GM18517 (cell line): Measurements from ENCODE around the gene CDS2.

Source experiments
- ATAC-seq: cut with Tn5 transposase; IDR thresholded peaks from one replicate; pipeline ENCODE4 v1.9.1; 2021; ENCODE audit warnings: mild to moderate bottlenecking, moderate library complexity; ENCODE audit not compliant: unreplicated experiment

Gene CDS2

GRCh38 chr20:5149892-5150225 lies 23.1 kb downstream of the CDS2 start:
- no peak for ATAC-seq

DNA sequence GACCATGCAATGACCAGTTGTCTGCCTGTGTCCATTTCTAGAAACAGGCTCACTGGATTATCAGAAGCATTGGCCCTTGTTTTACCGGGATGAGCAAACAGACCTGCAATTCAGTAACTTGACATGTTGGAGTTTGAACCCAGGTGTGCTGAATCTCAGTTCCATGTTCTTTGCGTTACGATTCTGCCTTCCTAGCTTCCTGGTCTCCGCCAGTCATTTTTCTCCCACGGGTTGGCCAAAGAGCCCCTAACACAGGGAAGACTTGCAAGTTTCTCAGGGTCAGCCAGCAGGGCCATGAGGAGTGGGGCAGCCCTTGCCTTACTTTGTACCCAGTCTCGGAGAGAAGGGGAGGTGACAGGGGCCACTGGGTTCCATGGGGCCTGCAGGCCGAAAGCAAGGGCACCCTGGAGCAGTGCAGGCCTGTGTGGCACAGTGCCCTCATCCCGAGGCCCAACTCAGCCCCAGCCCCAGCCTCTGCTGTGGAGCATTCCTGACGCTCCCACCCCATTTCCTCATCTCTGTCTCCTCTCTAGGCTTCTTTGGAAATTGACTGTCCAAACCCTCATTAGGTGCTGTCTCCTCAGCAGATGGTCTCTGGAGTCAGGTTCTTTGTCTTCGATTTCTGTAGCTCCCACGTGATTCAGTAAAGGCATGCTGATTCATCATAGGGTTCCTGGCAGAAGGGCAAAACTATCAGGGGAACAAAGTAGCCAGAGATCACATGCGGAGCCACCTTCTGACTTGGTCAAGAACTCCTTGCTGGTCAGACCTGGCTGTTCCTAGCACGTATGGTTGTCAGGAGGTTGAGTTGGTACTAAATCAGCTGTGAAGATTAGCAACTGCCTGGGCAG lies 23.6 kb downstream of the CDS2 start:
- ATAC-seq: no peak

- ATAC-seq: no peak
Observed at GRCh38 chr20:5153152-5153467, 26.3 kb downstream of the CDS2 start.

DNA sequence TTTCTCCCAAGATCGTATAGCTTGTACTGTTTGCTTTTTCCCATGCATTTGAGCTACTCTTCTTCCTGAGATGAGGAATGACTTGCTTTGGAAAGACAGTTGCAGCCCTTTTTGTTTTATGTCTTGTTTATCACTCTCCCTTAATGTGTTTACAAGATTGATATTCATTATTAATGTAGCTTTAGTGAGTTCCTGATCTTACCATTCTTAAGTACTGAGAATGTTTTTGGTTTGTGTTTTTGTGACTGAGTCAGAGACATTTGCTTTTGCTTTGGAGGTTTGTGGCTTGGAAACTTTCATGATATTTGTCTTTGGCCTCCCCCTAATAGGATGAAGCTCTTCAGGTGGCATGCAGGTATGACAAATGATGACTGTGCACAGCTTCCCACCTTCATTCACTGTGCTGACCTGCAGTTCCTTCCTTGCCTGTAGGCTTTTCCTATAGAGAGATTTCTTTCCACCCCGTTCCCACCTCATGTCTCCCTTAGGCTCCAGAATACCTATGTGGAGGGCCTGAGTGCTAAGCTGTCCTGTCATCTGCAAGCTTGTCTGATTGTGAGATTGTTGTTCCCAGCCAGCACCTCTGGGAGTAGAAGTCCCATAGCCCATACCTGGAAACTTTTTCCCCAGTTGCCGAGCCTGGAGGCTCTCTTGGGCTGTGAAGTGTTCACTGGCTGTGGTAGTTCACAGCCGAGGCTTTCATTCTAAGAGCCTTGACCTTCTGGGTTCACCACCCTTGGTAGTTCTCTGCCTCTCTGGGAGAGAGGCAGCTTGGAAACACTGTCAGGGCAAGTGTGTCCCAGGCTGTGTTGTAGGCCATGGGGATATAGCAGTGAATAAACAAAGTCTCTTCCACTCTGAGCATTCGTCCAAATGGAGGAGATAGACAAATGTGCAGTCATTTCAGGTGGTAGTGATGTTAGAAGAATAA lies 27.1 kb downstream of the CDS2 start:
- no peak for ATAC-seq

- no peak for ATAC-seq
Observed at GRCh38 chr20:5154543-5154925, 27.7 kb downstream of the CDS2 start.

GRCh38 chr20:5155404-5155803 lies 28.6 kb downstream of the CDS2 start:
- no peak for ATAC-seq

- no peak for ATAC-seq
Observed at GRCh38 chr20:5156675-5157448, 30.1 kb downstream of the CDS2 start.

DNA sequence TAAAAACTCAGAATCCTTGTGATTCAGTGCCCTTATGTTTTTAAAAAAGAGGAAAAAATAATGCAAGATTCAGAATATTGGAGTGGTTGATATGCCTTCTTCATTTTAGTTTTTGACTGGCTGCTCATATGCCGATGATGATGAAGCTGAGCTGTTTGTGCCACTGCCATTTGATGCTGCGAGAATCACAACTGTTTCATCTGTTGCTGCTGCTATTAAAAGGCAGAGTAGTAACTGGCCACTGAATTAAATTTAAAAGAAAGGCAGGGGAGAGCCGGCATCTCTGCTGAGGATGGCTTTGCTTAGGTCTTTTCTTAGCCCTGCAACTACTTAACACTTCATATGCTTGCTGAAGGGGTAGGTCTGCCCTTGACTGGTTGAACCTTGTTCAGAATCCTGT lies 33.1 kb downstream of the CDS2 start:
- no peak for ATAC-seq

- ATAC-seq: no peak
Observed at GRCh38 chr20:5160882-5161281, 34.1 kb downstream of the CDS2 start.

- no peak for ATAC-seq
Observed at GRCh38 chr20:5161536-5162164, 34.8 kb downstream of the CDS2 start.

DNA sequence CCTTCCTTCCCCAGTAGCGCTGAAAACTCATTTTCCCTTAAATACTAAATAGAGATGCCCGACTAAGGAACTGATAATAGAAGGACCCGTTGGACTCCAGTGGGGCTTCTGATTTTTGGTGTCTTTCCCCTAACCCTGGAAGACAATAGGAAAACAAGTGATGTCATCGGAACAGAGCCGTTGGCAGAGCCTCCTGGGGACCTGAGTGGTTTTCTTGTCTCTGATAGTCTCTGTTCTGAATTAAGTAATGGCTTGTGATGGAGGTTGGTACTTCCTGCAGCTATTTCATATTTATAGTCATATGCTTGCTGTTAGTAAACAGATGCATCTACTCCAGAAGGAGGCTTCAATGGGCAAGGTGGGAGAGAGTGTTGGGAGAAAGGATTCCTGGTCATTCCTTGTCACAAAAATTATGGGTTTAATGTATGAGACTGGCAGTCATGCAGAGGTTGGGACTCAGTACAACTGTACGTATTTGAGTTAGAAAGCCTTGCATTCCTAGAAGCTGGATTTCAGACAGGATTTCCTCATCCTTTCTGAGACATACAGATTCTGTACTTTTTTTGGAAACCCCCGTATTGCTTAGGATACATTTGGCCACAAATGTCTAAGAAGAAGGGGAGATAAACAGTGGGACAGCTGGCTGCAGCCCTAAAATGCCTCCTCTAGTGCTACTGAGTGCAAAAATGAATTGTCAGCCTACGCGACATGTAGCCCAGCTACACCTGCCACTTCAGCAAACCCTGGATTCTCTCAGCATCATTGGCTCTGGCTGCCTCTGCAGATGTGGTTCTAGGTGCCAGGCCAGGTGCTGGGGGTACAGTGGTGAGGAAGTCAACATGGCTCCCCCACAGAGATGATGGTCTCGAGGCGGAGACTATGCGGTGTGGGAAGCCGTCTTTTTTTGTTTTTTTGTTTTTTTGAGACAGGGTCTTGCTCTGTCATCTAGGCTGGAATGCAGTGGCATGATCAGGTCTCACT lies 38.1 kb downstream of the CDS2 start:
- no peak for ATAC-seq

DNA sequence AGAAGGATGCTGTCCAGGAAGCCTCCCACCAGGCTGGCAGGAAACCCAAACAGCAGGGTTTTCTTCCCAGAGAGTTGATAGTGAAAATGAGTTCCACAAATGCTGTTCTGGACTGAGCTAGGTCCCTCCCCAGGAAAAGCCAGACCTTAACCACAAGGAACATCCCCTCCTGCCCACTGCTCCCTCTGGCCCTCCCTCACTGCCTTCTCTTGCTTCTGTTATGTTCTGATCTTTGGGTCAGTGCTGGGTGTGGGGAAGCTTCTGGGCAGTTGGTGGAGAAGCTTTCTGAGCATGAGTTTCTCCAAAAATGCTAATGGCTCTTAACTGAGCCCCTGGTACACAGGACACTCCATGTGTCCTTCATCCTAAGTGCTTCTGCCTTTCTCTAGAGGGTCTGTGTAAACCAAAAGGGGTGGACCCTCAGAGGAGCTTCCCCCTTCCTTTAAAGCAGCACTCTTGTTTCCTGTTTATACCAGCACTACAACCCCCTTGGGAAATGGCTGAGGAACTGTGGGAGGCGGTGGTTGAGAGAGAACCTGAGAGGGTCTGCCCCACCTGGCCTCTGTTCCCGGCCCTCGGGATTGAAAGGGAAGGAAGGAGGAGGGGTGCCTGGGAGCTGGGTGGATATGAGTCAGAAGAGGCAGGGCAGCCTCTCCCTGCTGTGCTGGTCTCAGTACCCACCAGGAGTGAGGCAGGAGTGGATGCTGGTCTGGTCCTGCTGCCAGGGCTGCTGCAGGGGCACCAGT lies 42.0 kb downstream of the CDS2 start:
- no peak for ATAC-seq

- no peak for ATAC-seq
Observed at GRCh38 chr20:5170341-5170740, 43.5 kb downstream of the CDS2 start.

DNA sequence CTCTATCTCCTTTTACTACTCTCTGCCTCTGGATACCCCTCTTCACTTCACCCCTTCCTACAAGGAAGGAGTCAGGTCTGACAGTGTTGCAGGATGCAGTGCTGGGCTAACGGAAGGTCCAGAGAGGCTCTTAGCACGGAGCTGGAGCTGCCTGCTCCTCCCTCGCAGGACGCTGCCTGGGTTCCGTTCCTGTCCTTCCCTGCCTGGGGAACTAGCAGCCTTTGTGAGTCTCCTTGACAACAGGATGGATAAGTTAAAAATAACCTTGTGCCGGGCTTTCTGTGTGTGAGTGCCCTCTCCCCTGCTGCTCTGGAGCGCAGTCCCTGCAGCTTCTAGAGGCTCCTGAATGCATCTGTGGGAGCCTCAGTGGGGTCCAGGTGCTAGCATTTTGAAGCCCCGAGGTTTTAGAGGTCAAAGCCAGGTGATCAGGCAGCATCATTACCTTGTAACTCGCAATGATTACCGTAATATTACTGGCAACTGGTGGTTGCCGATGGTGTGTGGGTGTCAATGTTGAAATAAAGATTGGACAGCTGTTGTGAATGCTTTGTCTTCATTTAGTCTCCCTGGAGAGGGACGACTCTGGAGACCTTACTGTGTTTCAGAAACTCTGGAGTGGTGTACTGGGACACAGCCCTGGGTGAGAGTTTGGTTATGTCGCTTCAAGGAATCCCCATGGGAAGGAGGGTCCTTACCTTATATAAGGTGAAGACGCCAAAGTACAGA lies 44.4 kb downstream of the CDS2 start:
- ATAC-seq: no peak

DNA sequence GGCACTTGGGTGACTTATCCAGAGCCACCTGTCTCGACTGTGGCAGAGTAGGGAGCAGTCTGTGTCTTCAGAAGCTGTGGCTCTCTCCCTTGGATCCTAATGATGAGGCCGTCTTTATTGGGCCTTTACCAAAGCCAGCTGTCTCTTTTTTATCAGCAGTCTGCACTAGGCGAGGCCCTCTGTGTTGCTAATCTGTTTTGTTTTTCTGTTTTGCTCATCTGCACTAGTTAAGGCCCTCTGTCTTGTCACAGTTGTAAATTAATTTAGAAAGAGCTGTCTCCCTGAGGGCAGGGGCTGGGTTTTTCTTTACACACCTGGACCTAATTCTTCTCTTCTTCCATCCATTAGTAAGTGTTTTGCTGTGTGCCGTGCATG lies 45.0 kb downstream of the CDS2 start:
- no peak for ATAC-seq

DNA sequence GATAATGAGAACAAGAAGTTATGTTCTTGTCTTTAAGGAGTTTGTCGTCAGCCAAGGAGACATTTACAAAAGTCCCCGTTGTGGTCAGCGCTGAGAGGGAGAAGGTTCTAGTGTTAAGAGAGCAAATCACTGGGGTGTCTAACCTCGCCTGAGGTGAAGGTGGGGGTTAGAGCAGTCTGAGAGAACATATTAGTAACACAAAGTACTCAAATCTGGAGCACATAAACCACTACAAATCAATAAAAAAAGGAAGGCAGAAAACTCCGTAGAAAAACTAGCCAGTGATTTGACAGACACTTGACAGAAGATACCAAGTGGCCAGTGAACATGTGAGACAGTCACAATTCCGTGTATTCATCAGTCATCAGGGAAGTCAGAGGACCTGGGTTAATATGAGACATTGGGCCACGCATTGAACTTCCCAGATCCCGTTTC lies 45.4 kb downstream of the CDS2 start:
- ATAC-seq: no peak

GRCh38 chr20:5172903-5173463 lies 46.2 kb downstream of the CDS2 start:
- no peak for ATAC-seq

GRCh38 chr20:5173751-5174150 lies 46.9 kb downstream of the CDS2 start:
- ATAC-seq: no peak
